Ascending aorta (tissue), 2 donors: ENCODE results near the gene RPRD2. TPM values are rescaled to one million over a fixed set of nuclear protein-coding genes. Genes with fewer than 3 reads are reported as not detected.

Source experiments
- DNase-seq, 2 donors: peaks; one replicate each; pipeline ENCODE4 v3.0.0-alpha.2; 2019; ENCODE audit warnings: low spot score in 2 of 2
- H3K27ac ChIP-seq, 2 donors: fragments of 200-600 bp; sonication (generic); one replicate each; pipeline ENCODE4 v1.5.1; 2016 to 2017; ENCODE audit warnings: mild to moderate bottlenecking in 1 of 2
- H3K27me3 ChIP-seq: fragments of 200-600 bp; sonication (generic); one replicate; pipeline ENCODE4 v1.5.1; 2017
- H3K36me3 ChIP-seq, 2 donors: fragments of 200-600 bp; sonication (generic); one replicate each; pipeline ENCODE4 v1.5.1; 2016
- H3K4me1 ChIP-seq, 2 donors: fragments of 200-600 bp; sonication (generic); one replicate each; pipeline ENCODE4 v1.5.1; 2016 to 2017; ENCODE audit warnings: mild to moderate bottlenecking in 1 of 2
- H3K4me3 ChIP-seq, 2 donors: fragments of 200-600 bp; sonication (generic); one replicate each; pipeline ENCODE4 v1.5.1; 2016 to 2017; ENCODE audit warnings: mild to moderate bottlenecking in 1 of 2
- H3K9me3 ChIP-seq, 2 donors: fragments of 200-600 bp; sonication (generic); one replicate each; pipeline ENCODE4 v1.5.1; 2016
- CTCF ChIP-seq, 3 experiments: fragments of 200-600 bp in 2 of 3; fragments of 450-650 bp in 1 of 3; sonication (generic) in 2 of 3; IDR thresholded peaks; one replicate each; pipeline ENCODE4 v1.5.1; 2016 to 2019; ENCODE audit warnings: antibody characterized with exemption in 3 of 3, mild to moderate bottlenecking in 1 of 3, moderate library complexity in 1 of 3
- intact Hi-C: fragments of 100-400 bp; cut with DNase I; formaldehyde crosslinking; loops from one replicate; pipeline ENCODE4 v1.15.1; 2023
- total RNA-seq: library from RNA; depleted of rRNA; stranded (reverse); fragments of >200 nt; gene quantifications from one replicate; pipeline ENCODE4 v1.1.0, GENCODE V29; 2016

RPRD2 gene
- total RNA-seq, 1 donor from 2014 or later = 13.7 TPM

- Histone ChIP-seq H3K36me3 (peaks cover 0 to 14% of the 10 kb centered on the region in 2 donors), H3K9me3 (no peaks in the 10 kb centered on the region), H3K4me1 (no peaks in the 10 kb centered on the region), H3K27me3 (no peaks in the 10 kb centered on the region), H3K4me3 (no peak overlapping the region), H3K27ac (no peak overlapping the region)
- intact Hi-C loops = no loop called here
- DNase-seq = no peak
- TF ChIP-seq CTCF (IDR thresholded peaks at IDR 0.05) = no peak
Measured at GRCh38 chr1:150415800-150416199, 51.9 kb downstream of the RPRD2 start.

- peaks cover 0 to 14% of the 10 kb centered on the region in 2 donors for H3K36me3 ChIP-seq
- intact Hi-C loops = no loop called here
- no peak overlapping the region for H3K27ac ChIP-seq
- no peaks in the 10 kb centered on the region for H3K27me3 ChIP-seq
- H3K4me1 ChIP-seq = no peaks in the 10 kb centered on the region
- no peaks in the 10 kb centered on the region for H3K9me3 ChIP-seq
- no peak for TF ChIP-seq CTCF (IDR thresholded peaks at IDR 0.05)
- DNase-seq = no peak
- no peak overlapping the region for H3K4me3 ChIP-seq
Measured at GRCh38 chr1:150420560-150421265, 56.8 kb downstream of the RPRD2 start.

- intact Hi-C loops = no loop called here
- Histone ChIP-seq H3K9me3 (no peaks in the 10 kb centered on the region), H3K27ac (no peak overlapping the region), H3K36me3 (peaks cover 0 to 14% of the 10 kb centered on the region in 2 donors), H3K4me1 (no peaks in the 10 kb centered on the region), H3K27me3 (no peaks in the 10 kb centered on the region), H3K4me3 (no peak overlapping the region)
- DNase-seq = no peak
- no peak for TF ChIP-seq CTCF (IDR thresholded peaks at IDR 0.05)
Measured at GRCh38 chr1:150422541-150422940, 58.6 kb downstream of the RPRD2 start.

GRCh38 chr1:150429805-150430204 is 65.9 kb downstream of the RPRD2 start:
- Histone ChIP-seq H3K27ac (no peak overlapping the region), H3K4me3 (no peak overlapping the region), H3K27me3 (no peaks in the 10 kb centered on the region), H3K9me3 (no peaks in the 10 kb centered on the region), H3K36me3 (peaks cover 0 to 6% of the 10 kb centered on the region in 2 donors), H3K4me1 (no peaks in the 10 kb centered on the region)
- TF ChIP-seq CTCF (IDR thresholded peaks at IDR 0.05) = peak in 1 of 3 experiments; percentile 12
- no peak for DNase-seq
- intact Hi-C loops = no loop called here

- H3K9me3 ChIP-seq = no peaks in the 10 kb centered on the region
- H3K36me3 ChIP-seq = peaks cover 11 to 38% of the 10 kb centered on the region in 2 donors
- TF ChIP-seq CTCF (IDR thresholded peaks at IDR 0.05) = no peak
- DNase-seq = no peak
- H3K27me3 ChIP-seq = no peaks in the 10 kb centered on the region
- H3K4me3 ChIP-seq = no peak overlapping the region
- no peak overlapping the region for H3K27ac ChIP-seq
- no peaks in the 10 kb centered on the region for H3K4me1 ChIP-seq
- intact Hi-C loops = no loop called here
Measured at GRCh38 chr1:150441121-150441520, 77.2 kb downstream of the RPRD2 start.
